HG03196 (cell line): Measurements from ENCODE around the gene REV1.
"Not testable (repeated sequence)": the region's sequence is repeated elsewhere in the genome, so short reads cannot be mapped to it uniquely, and the experiment has no call there.

Source experiments
- ATAC-seq: cut with Tn5 transposase; IDR thresholded peaks from one replicate; pipeline ENCODE4 v1.9.1; 2021; ENCODE audit not compliant: unreplicated experiment

REV1 gene

GRCh38 chr2:99489761-99490622, at the start of gene REV1:
REV1 (minus strand) TSS chr2:99490017; CDS start chr2:99464975, 25,042 bp downstream.
- ATAC-seq = peak; percentile 67

- ATAC-seq = no peak
Measured at GRCh38 chr2:99537910-99538485, 48.2 kb upstream of the REV1 start.

- ATAC-seq = no peak
Measured at GRCh38 chr2:99524056-99524455, 34.2 kb upstream of the REV1 start.

GRCh38 chr2:99522157-99522556, 32.3 kb upstream of the REV1 start:
- ATAC-seq = no peak

- no peak for ATAC-seq
Measured at GRCh38 chr2:99520813-99521212, 31.0 kb upstream of the REV1 start.

- no peak for ATAC-seq
Measured at GRCh38 chr2:99520195-99520594, 30.4 kb upstream of the REV1 start.

- ATAC-seq = no peak
Measured at GRCh38 chr2:99514357-99514756, 24.5 kb upstream of the REV1 start.

GRCh38 chr2:99512181-99512591, 22.4 kb upstream of the REV1 start:
- no peak for ATAC-seq

GRCh38 chr2:99509387-99509786, 19.6 kb upstream of the REV1 start:
- ATAC-seq = no peak

GRCh38 chr2:99507937-99508818, 18.4 kb upstream of the REV1 start:
- no peak for ATAC-seq

- no peak for ATAC-seq
Measured at GRCh38 chr2:99504844-99505584, 15.2 kb upstream of the REV1 start.

- ATAC-seq = not testable (repeated sequence)
Measured at GRCh38 chr2:99503662-99504416, 14.0 kb upstream of the REV1 start.

GRCh38 chr2:99496021-99496420, 6.2 kb upstream of the REV1 start:
- ATAC-seq = no peak

GRCh38 chr2:99495115-99495860, 5.5 kb upstream of the REV1 start:
- no peak for ATAC-seq

GRCh38 chr2:99492721-99493120, 2.9 kb upstream of the REV1 start:
- no peak for ATAC-seq

GRCh38 chr2:99490623-99491461, 1.0 kb upstream of the REV1 start:
- ATAC-seq = no peak

- ATAC-seq = peak; percentile 36
Measured at GRCh38 chr2:99489063-99489760, 605 bp downstream of the REV1 start.

- no peak for ATAC-seq
Measured at GRCh38 chr2:99488539-99489062, 1.2 kb downstream of the REV1 start.
